GM23338 (cell line): ENCODE data around the gene MYO16. TPM values are rescaled to one million over a fixed set of nuclear protein-coding genes. Genes with fewer than 3 reads are reported as not detected.
A peak's percentile ranks its signal among the peaks of the same experiment; 100 is the strongest.

Source experiments
- ATAC-seq: fragments of 200-7000 bp; cut with Tn5 transposase; 3 replicates; pipeline ENCODE4 v1.9.1; 2020
- DNase-seq: peaks from one replicate; pipeline ENCODE4 v3.0.0-alpha.2; 2015; ENCODE audit warnings: low spot score
- H2AFZ ChIP-seq: fragments of 200-600 bp; sonication (generic); 2 replicates; pipeline ENCODE4 v1.8.0; 2016; ENCODE audit warnings: antibody characterized with exemption, mild to moderate bottlenecking, moderate library complexity
- H3F3A ChIP-seq: fragments of 200-600 bp; sonication (generic); replicated peaks from 2 replicates; pipeline ENCODE4 v1.8.0; 2017; ENCODE audit warnings: antibody characterized with exemption, mixed run types, low read depth
- H3K27ac ChIP-seq: fragments of 200-600 bp; sonication (generic); 2 replicates; pipeline ENCODE4 v1.6.1; 2016; ENCODE audit warnings: low read depth
- H3K27me3 ChIP-seq: fragments of 200-600 bp; sonication (generic); 2 replicates; pipeline ENCODE4 v1.8.0; 2016; ENCODE audit warnings: mild to moderate bottlenecking, mixed run types, moderate library complexity; ENCODE audit not compliant: insufficient read depth
- H3K36me3 ChIP-seq: fragments of 200-600 bp; sonication (generic); 2 replicates; pipeline ENCODE4 v1.8.0; 2016; ENCODE audit warnings: mild to moderate bottlenecking; ENCODE audit not compliant: insufficient read depth
- H3K4me1 ChIP-seq: fragments of 200-600 bp; sonication (generic); 2 replicates; pipeline ENCODE4 v1.8.0; 2016; ENCODE audit warnings: mild to moderate bottlenecking, moderate library complexity; ENCODE audit not compliant: insufficient read depth
- H3K4me2 ChIP-seq: fragments of 200-600 bp; sonication (generic); 2 replicates; pipeline ENCODE4 v1.7.1; 2017; ENCODE audit warnings: mixed run types
- H3K4me3 ChIP-seq: fragments of 200-600 bp; sonication (generic); 2 replicates; pipeline ENCODE4 v1.6.1; 2016; ENCODE audit warnings: mixed run types
- H3K79me2 ChIP-seq: fragments of 200-600 bp; sonication (generic); replicated peaks from 2 replicates; pipeline ENCODE4 v1.8.0; 2017; ENCODE audit warnings: mild to moderate bottlenecking; ENCODE audit not compliant: insufficient read depth
- H3K9me2 ChIP-seq: fragments of 200-600 bp; sonication (generic); 2 replicates; pipeline ENCODE4 v1.8.0; 2017; ENCODE audit not compliant: insufficient read depth
- H4K20me1 ChIP-seq: fragments of 200-600 bp; sonication (generic); replicated peaks from 2 replicates; pipeline ENCODE4 v1.8.0; 2017; ENCODE audit warnings: mild to moderate bottlenecking; ENCODE audit not compliant: insufficient read depth
- H3K27ac Mint-ChIP-seq: 2 replicates; pipeline ENCODE4 v1.8.0; 2020; ENCODE audit warnings: inconsistent platforms, mild to moderate bottlenecking, moderate library complexity, mixed read lengths
- H3K27me3 Mint-ChIP-seq: 3 replicates; pipeline ENCODE4 v1.8.0; 2022; ENCODE audit warnings: low read depth, mild to moderate bottlenecking, moderate library complexity, mixed read lengths, inconsistent platforms; ENCODE audit not compliant: insufficient read depth, poor library complexity
- H3K36me3 Mint-ChIP-seq: 3 replicates; pipeline ENCODE4 v1.8.0; 2021; ENCODE audit warnings: low read depth, mild to moderate bottlenecking, inconsistent platforms, moderate library complexity, mixed read lengths
- H3K4me1 Mint-ChIP-seq: 3 replicates; pipeline ENCODE4 v1.8.0; 2020; ENCODE audit warnings: mild to moderate bottlenecking, inconsistent platforms, mixed read lengths
- H3K4me3 Mint-ChIP-seq: 3 replicates; pipeline ENCODE4 v1.8.0; 2021; ENCODE audit warnings: moderate library complexity, mild to moderate bottlenecking, inconsistent platforms, mixed read lengths
- H3K9me3 Mint-ChIP-seq: 3 replicates; pipeline ENCODE4 v1.8.0; 2020; ENCODE audit warnings: moderate library complexity, mild to moderate bottlenecking, inconsistent platforms, mixed read lengths
- CTCF ChIP-seq, 2 experiments: fragments of 200-600 bp in 1 of 2; sonication (generic) in 1 of 2; conservative IDR thresholded peaks; 2 replicates each; pipeline versions ENCODE4 v1.5.1 to v1.6.1; 2016 to 2017; ENCODE audit warnings: antibody characterized with exemption in 2 of 2, low read depth in 2 of 2, mild to moderate bottlenecking in 2 of 2, moderate library complexity in 1 of 2
- ETS1 ChIP-seq: IDR thresholded peaks from 2 replicates; pipeline ENCODE4 v1.6.1; 2016; ENCODE audit warnings: antibody characterized with exemption
- EZH2phosphoT487 ChIP-seq: fragments of 200-600 bp; sonication (generic); IDR thresholded peaks from one replicate; pipeline ENCODE4 v1.8.1; 2018; ENCODE audit warnings: antibody characterized with exemption; ENCODE audit not compliant: unreplicated experiment
- REST ChIP-seq: IDR thresholded peaks from one replicate; pipeline ENCODE4 v1.6.1; 2018; ENCODE audit warnings: antibody characterized with exemption; ENCODE audit not compliant: unreplicated experiment
- STAT1 ChIP-seq: IDR thresholded peaks from one replicate; pipeline ENCODE4 v1.6.1; 2016; ENCODE audit warnings: antibody characterized with exemption; ENCODE audit not compliant: unreplicated experiment
- ZNF331 ChIP-seq: fragments of 250-450 bp; sonication (Bioruptor Pico); IDR thresholded peaks from 2 replicates; pipeline ENCODE4 v1.5.0; 2020; ENCODE audit warnings: low read depth, mild to moderate bottlenecking, moderate library complexity
- polyA plus RNA-seq: library from polyadenylated mRNA; unstranded; fragments of >200 nt; fragmentation: Nextera tagmentation; extraction: Ambion mirVana; gene quantifications from 2 replicates; pipeline ENCODE4 v1.2.1, GENCODE V29; 2016
- total RNA-seq: library from RNA; depleted of rRNA; stranded (reverse); fragments of >200 nt; shearing (Covaris generic); gene quantifications from 2 replicates; pipeline ENCODE4 v1.2.3, GENCODE V29; 2014

The MYO16 gene
- total and polyA plus RNA-seq, 2 experiments from 2014 or later: 0.10 to 0.13 TPM

- Mint-ChIP-seq H3K4me1 (peaks cover 46% of the 10 kb centered on the region), H3K36me3 (no peaks in the 10 kb centered on the region), H3K27me3 (peaks cover 4% of the 10 kb centered on the region), H3K4me3 (no peak overlapping the region), H3K9me3 (no peaks in the 10 kb centered on the region), H3K27ac (no peak overlapping the region)
- peak; percentile 73 for DNase-seq
- Histone ChIP-seq H3K4me2 (no peak overlapping the region), H2AFZ (peak overlapping the region; percentile 4; the same call in 1 of the 2 replicates), H3F3A (no peaks in the 10 kb centered on the region), H3K27ac (no peak overlapping the region), H3K9me2 (no peaks in the 10 kb centered on the region), H3K79me2 (no peaks in the 10 kb centered on the region), H3K4me3 (no peak overlapping the region), H3K36me3 (no peaks in the 10 kb centered on the region), H3K4me1 (peaks cover 42% of the 10 kb centered on the region), H4K20me1 (no peaks in the 10 kb centered on the region), H3K27me3 (no peaks in the 10 kb centered on the region)
- ATAC-seq: peak; percentile 84
- no peak for TF ChIP-seq STAT1
- no peak for TF ChIP-seq ZNF331 (CRISPR knock-in tag)
- TF ChIP-seq REST: no peak
- TF ChIP-seq CTCF (conservative IDR thresholded peaks at IDR 0.05; ENCODE audit: low read depth in 2 of 2): peak; percentile 45 to 64
Measured at GRCh38 chr13:109196948-109197347, 567.5 kb downstream of the MYO16 start.

GRCh38 chr13:109198585-109198984, 569.2 kb downstream of the MYO16 start:
- Histone ChIP-seq H3K27ac (no peak overlapping the region), H3F3A (no peaks in the 10 kb centered on the region), H3K4me1 (peaks cover 34% of the 10 kb centered on the region), H3K27me3 (no peaks in the 10 kb centered on the region), H3K9me2 (no peaks in the 10 kb centered on the region), H3K79me2 (no peaks in the 10 kb centered on the region), H3K4me3 (no peak overlapping the region), H4K20me1 (no peaks in the 10 kb centered on the region), H3K36me3 (no peaks in the 10 kb centered on the region), H3K4me2 (no peak overlapping the region), H2AFZ (no peak overlapping the region)
- ATAC-seq: no peak
- Mint-ChIP-seq H3K9me3 (no peaks in the 10 kb centered on the region), H3K27ac (no peak overlapping the region), H3K4me3 (no peak overlapping the region), H3K27me3 (peaks cover 4% of the 10 kb centered on the region), H3K4me1 (peaks cover 34% of the 10 kb centered on the region), H3K36me3 (no peaks in the 10 kb centered on the region)
- TF ChIP-seq ETS1: no peak
- no peak for TF ChIP-seq EZH2phosphoT487
- TF ChIP-seq ZNF331 (CRISPR knock-in tag): no peak
- DNase-seq: no peak
